Gastroesophageal sphincter (tissue), 3 donors: ENCODE results near the gene TOB1.

ENCODE experiments used
- POLR2A ChIP-seq, 2 donors: fragments of 450-650 bp; IDR thresholded peaks; one replicate each; pipeline ENCODE4 v1.6.1; 2017; ENCODE audit warnings: antibody characterized with exemption in 2 of 2, mild to moderate bottlenecking in 2 of 2, moderate library complexity in 1 of 2
- POLR2AphosphoS5 ChIP-seq: sonication (generic); formaldehyde crosslinking; IDR thresholded peaks from one replicate; pipeline ENCODE4 v1.6.1; 2017; ENCODE audit warnings: antibody characterized with exemption
- TF ChIP-seq, protein P1 (sequence below), 4 experiments: fragments of 200-600 bp in 2 of 4; fragments of 450-650 bp in 2 of 4; sonication (generic) in 1 of 4; IDR thresholded peaks; one replicate each; pipeline ENCODE4 v1.5.1; 2017 to 2019; ENCODE audit warnings: antibody characterized with exemption in 4 of 4, mild to moderate bottlenecking in 2 of 4, moderate library complexity in 2 of 4

DNA sequence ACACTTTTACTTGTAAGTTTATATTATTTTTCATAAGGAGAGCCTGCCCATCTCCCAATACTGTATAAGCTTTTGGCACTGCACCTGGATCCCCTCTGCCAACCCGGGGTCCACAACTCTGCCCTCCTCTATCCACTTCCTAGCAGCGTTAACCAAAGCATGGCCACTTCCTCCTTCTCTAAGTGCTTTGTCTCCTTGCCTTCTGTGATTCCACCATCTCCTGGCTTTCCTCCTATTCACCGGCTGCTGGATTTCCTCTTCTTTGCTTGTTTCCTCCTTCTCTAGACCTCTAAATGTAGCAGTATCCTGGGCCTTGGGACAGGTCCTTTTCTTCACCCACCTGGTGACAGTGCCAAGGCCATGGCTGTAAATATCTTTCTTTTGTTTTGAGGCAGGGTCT is 50.8 kb downstream of the TOB1 start:
- TF ChIP-seq POLR2A (IDR thresholded peaks at IDR 0.05): no peak
- TF ChIP-seq, protein P1, sequence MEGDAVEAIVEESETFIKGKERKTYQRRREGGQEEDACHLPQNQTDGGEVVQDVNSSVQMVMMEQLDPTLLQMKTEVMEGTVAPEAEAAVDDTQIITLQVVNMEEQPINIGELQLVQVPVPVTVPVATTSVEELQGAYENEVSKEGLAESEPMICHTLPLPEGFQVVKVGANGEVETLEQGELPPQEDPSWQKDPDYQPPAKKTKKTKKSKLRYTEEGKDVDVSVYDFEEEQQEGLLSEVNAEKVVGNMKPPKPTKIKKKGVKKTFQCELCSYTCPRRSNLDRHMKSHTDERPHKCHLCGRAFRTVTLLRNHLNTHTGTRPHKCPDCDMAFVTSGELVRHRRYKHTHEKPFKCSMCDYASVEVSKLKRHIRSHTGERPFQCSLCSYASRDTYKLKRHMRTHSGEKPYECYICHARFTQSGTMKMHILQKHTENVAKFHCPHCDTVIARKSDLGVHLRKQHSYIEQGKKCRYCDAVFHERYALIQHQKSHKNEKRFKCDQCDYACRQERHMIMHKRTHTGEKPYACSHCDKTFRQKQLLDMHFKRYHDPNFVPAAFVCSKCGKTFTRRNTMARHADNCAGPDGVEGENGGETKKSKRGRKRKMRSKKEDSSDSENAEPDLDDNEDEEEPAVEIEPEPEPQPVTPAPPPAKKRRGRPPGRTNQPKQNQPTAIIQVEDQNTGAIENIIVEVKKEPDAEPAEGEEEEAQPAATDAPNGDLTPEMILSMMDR (IDR thresholded peaks at IDR 0.05): no peak
- TF ChIP-seq POLR2AphosphoS5: no peak
